Measurements from ENCODE around the gene NBPF3. TPM values are rescaled to one million over a fixed set of nuclear protein-coding genes. Genes with fewer than 3 reads are reported as not detected.
"Not testable (repeated sequence)": the region's sequence is repeated elsewhere in the genome, so short reads cannot be mapped to it uniquely, and the experiment has no call there.

Gene NBPF3
- total RNA-seq, 1 experiment from 2014 or later = 17.3 TPM

GRCh38 chr1:21457654-21458053 is 17.7 kb downstream of the NBPF3 start:
- RAD21 ChIA-PET (ENCODE audit: low non-redundant PET in 1 of 2, low total read pairs in 2 of 2, uncharacterized antibody in 2 of 2, unreplicated experiment in 2 of 2) = no interaction called here
- Histone ChIP-seq H4K20me1 (ENCODE audit: insufficient read depth) (no peaks in the 10 kb centered on the region), H3K9me2 (ENCODE audit: insufficient read depth) (no peaks in the 10 kb centered on the region), H3K4me3 (replicated peaks in 1 of 2; ENCODE audit: low read depth in 1 of 2, low read length in 2 of 2) (no peak overlapping the region), H3K4me2 (ENCODE audit: low read length) (no peak overlapping the region), H3K9ac (ENCODE audit: low read length) (no peak overlapping the region), H3K27me3 (ENCODE audit: insufficient read depth, low read length) (no peaks in the 10 kb centered on the region), H3K4me1 (ENCODE audit: control insufficient read depth in 1 of 2, insufficient read depth in 2 of 2, low read length in 2 of 2) (peaks cover 0 to 11% of the 10 kb centered on the region in 2 experiments; a peak in 2 of 4 replicates), H3K9me3 (ENCODE audit: control insufficient read depth in 1 of 2, insufficient read depth in 1 of 2, low read depth in 1 of 2, low read length in 2 of 2) (no peaks in the 10 kb centered on the region), H3K27ac (ENCODE audit: low read depth, low read length) (no peak overlapping the region), H3K36me3 (ENCODE audit: control insufficient read depth in 1 of 2, insufficient read depth in 2 of 2, low read length in 2 of 2) (peaks cover 0 to 4% of the 10 kb centered on the region in 2 experiments; a peak in 1 of 4 replicates), H2AFZ (ENCODE audit: low read depth, low read length, poor library complexity, severe bottlenecking) (no peak overlapping the region), H3K79me2 (ENCODE audit: insufficient read depth, low read length) (no peaks in the 10 kb centered on the region)
- TF ChIP-seq, protein P1, sequence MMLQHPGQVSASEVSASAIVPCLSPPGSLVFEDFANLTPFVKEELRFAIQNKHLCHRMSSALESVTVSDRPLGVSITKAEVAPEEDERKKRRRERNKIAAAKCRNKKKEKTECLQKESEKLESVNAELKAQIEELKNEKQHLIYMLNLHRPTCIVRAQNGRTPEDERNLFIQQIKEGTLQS (IDR thresholded peaks at IDR 0.05) = no peak
- TF ChIP-seq TCF7L2 (IDR thresholded peaks at IDR 0.05; ENCODE audit: borderline replicate concordance, extremely low read depth, insufficient read depth, insufficient read length) (no peak), SRF (IDR thresholded peaks at IDR 0.05; ENCODE audit: low read depth) (no peak), ZFX (IDR thresholded peaks at IDR 0.05) (no peak), CBX3 (IDR thresholded peaks at IDR 0.05; ENCODE audit: low read depth) (no peak), EZH2phosphoT487 (IDR thresholded peaks at IDR 0.05; ENCODE audit: borderline replicate concordance) (no peak), EZH2 (IDR thresholded peaks at IDR 0.05) (no peak), POLR2AphosphoS5 (IDR thresholded peaks at IDR 0.05; ENCODE audit: low read depth, low read length) (no peak), RAD21 (IDR thresholded peaks at IDR 0.05; ENCODE audit: low read depth) (no peak), SP1 (IDR thresholded peaks at IDR 0.05; ENCODE audit: low read depth) (no peak), JUND (IDR thresholded peaks at IDR 0.05) (no peak), ZNF274 (IDR thresholded peaks at IDR 0.05; ENCODE audit: low read depth, low read length) (no peak), ELF1 (IDR thresholded peaks at IDR 0.05; ENCODE audit: borderline replicate concordance, low read depth) (no peak), YY1 (IDR thresholded peaks at IDR 0.05; ENCODE audit: extremely low read depth, insufficient replicate concordance, low read depth, low read length) (no peak), CEBPB (IDR thresholded peaks at IDR 0.05; ENCODE audit: low read depth) (no peak), MAX (IDR thresholded peaks at IDR 0.05) (no peak), CTCF (IDR thresholded peaks at IDR 0.05 in 2 of 3, conservative IDR thresholded peaks at IDR 0.05 in 1 of 3; ENCODE audit: borderline replicate concordance in 1 of 3, insufficient read depth in 1 of 3, low read depth in 2 of 3, low read length in 2 of 3) (no peak)
- TF ChIP-seq, protein P2, sequence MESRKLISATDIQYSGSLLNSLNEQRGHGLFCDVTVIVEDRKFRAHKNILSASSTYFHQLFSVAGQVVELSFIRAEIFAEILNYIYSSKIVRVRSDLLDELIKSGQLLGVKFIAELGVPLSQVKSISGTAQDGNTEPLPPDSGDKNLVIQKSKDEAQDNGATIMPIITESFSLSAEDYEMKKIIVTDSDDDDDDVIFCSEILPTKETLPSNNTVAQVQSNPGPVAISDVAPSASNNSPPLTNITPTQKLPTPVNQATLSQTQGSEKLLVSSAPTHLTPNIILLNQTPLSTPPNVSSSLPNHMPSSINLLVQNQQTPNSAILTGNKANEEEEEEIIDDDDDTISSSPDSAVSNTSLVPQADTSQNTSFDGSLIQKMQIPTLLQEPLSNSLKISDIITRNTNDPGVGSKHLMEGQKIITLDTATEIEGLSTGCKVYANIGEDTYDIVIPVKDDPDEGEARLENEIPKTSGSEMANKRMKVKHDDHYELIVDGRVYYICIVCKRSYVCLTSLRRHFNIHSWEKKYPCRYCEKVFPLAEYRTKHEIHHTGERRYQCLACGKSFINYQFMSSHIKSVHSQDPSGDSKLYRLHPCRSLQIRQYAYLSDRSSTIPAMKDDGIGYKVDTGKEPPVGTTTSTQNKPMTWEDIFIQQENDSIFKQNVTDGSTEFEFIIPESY (IDR thresholded peaks at IDR 0.05; ENCODE audit: extremely low read depth, insufficient replicate concordance, low read length) = no peak
- POLR2A ChIA-PET = interaction anchor here (0.6 kb wide), 1 partner anchor 26 kb away, joined by 3 read pairs; no protein-coding TSS in a partner anchor
- no TSS peak for BruUV-seq (replicated peaks)
- DNase-seq (ENCODE audit: low read depth, low spot score) = no peak
- CTCF ChIA-PET = no interaction called here
- intact Hi-C loops (cut with micrococcal nuclease) = no loop called here
- ATAC-seq = no peak

DNA sequence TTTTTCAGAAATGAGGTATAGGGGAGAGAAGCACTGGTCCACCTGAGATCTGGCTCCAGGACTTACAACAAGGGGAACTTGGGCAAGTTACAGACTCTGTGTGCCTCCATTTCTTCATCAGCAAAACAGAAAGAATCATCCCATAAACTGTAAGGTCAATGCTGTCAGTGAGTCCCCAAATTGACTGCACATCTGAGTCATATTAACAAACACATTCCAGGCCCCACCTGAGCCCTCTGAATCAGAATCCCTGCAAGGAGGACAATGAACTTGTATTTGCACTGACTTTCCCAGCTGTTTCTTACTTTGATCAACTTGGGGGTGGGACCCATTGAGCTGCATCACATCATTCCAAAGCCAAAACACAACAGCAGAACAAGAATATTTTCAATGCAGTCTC is 25.2 kb downstream of the NBPF3 start:
- RAD21 ChIA-PET (ENCODE audit: low non-redundant PET in 1 of 2, low total read pairs in 2 of 2, uncharacterized antibody in 2 of 2, unreplicated experiment in 2 of 2); intact Hi-C loops (cut with micrococcal nuclease); H3K4me1 ChIP-seq (ENCODE audit: control insufficient read depth in 1 of 2, insufficient read depth in 2 of 2, low read length in 2 of 2); DNase-seq (ENCODE audit: low read depth, low spot score); H2AFZ ChIP-seq (ENCODE audit: low read depth, low read length, poor library complexity, severe bottlenecking); H4K20me1 ChIP-seq (ENCODE audit: insufficient read depth); H3K79me2 ChIP-seq (ENCODE audit: insufficient read depth, low read length); CTCF ChIA-PET; H3K9ac ChIP-seq (ENCODE audit: low read length); H3K27ac ChIP-seq (ENCODE audit: low read depth, low read length); H3K36me3 ChIP-seq (ENCODE audit: control insufficient read depth in 1 of 2, insufficient read depth in 2 of 2, low read length in 2 of 2); H3K9me2 ChIP-seq (ENCODE audit: insufficient read depth); POLR2A ChIA-PET; H3K4me3 ChIP-seq (replicated peaks in 1 of 2; ENCODE audit: low read depth in 1 of 2, low read length in 2 of 2); ATAC-seq; H3K4me2 ChIP-seq (ENCODE audit: low read length); H3K9me3 ChIP-seq (ENCODE audit: control insufficient read depth in 1 of 2, insufficient read depth in 1 of 2, low read depth in 1 of 2, low read length in 2 of 2); BruUV-seq (replicated peaks); H3K27me3 ChIP-seq (ENCODE audit: insufficient read depth, low read length): not testable (repeated sequence)
